GM12892 (cell line): ENCODE data around the gene HCCS.

ENCODE experiments used
- DNase-seq: peaks from one replicate; pipeline ENCODE4 v3.0.0; 2011; ENCODE audit not compliant: insufficient read length
- FAIRE-seq: peaks from 2 replicates; lab custom pipeline; 2011; peaks lifted over from hg19 to GRCh38; lab: Jason Lieb, UNC
- POLR2A ChIP-seq: IDR thresholded peaks from 2 replicates; pipeline ENCODE4 v1.6.1; 2011; ENCODE audit warnings: low read depth, low read length, control low read depth
- POLR2AphosphoS5 ChIP-seq: IDR thresholded peaks from 2 replicates; pipeline ENCODE4 v1.6.1; 2011; ENCODE audit warnings: low read depth, low read length, control low read depth
- TAF1 ChIP-seq: IDR thresholded peaks from 2 replicates; pipeline ENCODE4 v1.6.1; 2011; ENCODE audit warnings: low read depth, mild to moderate bottlenecking, control low read depth, low read length, borderline replicate concordance

HCCS gene

GRCh38 chrX:11130136-11130535 is 19.0 kb downstream of the HCCS start:
- no peak for TF ChIP-seq POLR2AphosphoS5
- no peak for TF ChIP-seq TAF1
- TF ChIP-seq POLR2A: no peak
- DNase-seq (no peak), FAIRE-seq (no peak)

GRCh38 chrX:11131146-11131545 is 20.0 kb downstream of the HCCS start:
- TF ChIP-seq POLR2AphosphoS5: no peak
- TF ChIP-seq POLR2A: no peak
- no peak for TF ChIP-seq TAF1
- DNase-seq: no peak
- no peak for FAIRE-seq

GRCh38 chrX:11135564-11136185 is 24.5 kb downstream of the HCCS start:
- no peak for DNase-seq
- TF ChIP-seq POLR2A (no peak), TAF1 (no peak), POLR2AphosphoS5 (no peak)

GRCh38 chrX:11137543-11138139 is 26.5 kb downstream of the HCCS start:
- no peak for TF ChIP-seq POLR2A
- TF ChIP-seq POLR2AphosphoS5: no peak
- no peak for TF ChIP-seq TAF1
- DNase-seq (no peak), FAIRE-seq (peak; percentile 33)

More at GRCh38 chrX:11135564-11136185, 24.5 kb downstream of the HCCS start:
- no peak for FAIRE-seq

GRCh38 chrX:11138498-11139390 is 27.6 kb downstream of the HCCS start:
- DNase-seq (peak; percentile 8), FAIRE-seq (no peak)
- TF ChIP-seq TAF1 (no peak), POLR2AphosphoS5 (no peak)

- TF ChIP-seq TAF1: no peak
- TF ChIP-seq POLR2A: no peak
- TF ChIP-seq POLR2AphosphoS5: no peak
- DNase-seq: peak; percentile 22
- peak; percentile 99 for FAIRE-seq
Measured at GRCh38 chrX:11143931-11144678, 33.0 kb downstream of the HCCS start.

GRCh38 chrX:11146411-11146810 is 35.3 kb downstream of the HCCS start:
- TF ChIP-seq TAF1 (no peak), POLR2A (no peak), POLR2AphosphoS5 (no peak)
- FAIRE-seq (no peak), DNase-seq (no peak)

GRCh38 chrX:11148401-11148800 is 37.3 kb downstream of the HCCS start:
- no peak for TF ChIP-seq POLR2A
- no peak for TF ChIP-seq TAF1
- TF ChIP-seq POLR2AphosphoS5: no peak
- FAIRE-seq: no peak
- no peak for DNase-seq

GRCh38 chrX:11151799-11152559 is 40.8 kb downstream of the HCCS start:
- TF ChIP-seq TAF1 (no peak), POLR2A (no peak), POLR2AphosphoS5 (no peak)
- DNase-seq (no peak), FAIRE-seq (no peak)

- DNase-seq: no peak
- no peak for TF ChIP-seq POLR2AphosphoS5
- TF ChIP-seq POLR2A: no peak
- no peak for TF ChIP-seq TAF1
- FAIRE-seq: no peak
Measured at GRCh38 chrX:11159149-11159548, 48.0 kb downstream of the HCCS start.

GRCh38 chrX:11164433-11164832 is 53.3 kb downstream of the HCCS start:
- TF ChIP-seq POLR2AphosphoS5: no peak
- no peak for DNase-seq
- FAIRE-seq: no peak
